Retina (tissue), 1 donor: ENCODE data around the gene MACROD2.

Experiments
- DNase-seq: peaks from one replicate; pipeline ENCODE4 v3.0.0-alpha.2; 2016

MACROD2 gene

GRCh38 chr20:14553774-14554534 lies 558.6 kb downstream of the MACROD2 start:
- no peak for DNase-seq

DNA sequence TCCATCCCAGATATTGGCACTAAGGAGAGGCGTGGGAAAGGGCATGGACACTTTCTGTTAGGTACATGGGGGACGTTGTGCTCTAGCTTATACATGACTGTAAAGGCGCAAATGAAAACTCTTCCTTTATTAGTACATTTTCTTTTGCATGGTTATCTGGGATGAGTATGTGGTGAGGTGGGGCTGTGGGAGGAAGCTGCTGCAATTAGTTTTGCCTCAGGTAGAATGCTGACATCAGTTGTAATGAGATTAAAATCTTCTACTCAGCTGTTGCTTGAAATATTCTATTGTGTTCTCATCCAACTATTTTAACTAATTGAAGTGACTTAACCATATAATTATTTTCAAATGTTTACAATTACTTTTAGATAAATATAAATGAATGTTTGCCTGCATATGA lies 560.4 kb downstream of the MACROD2 start:
- no peak for DNase-seq

DNA sequence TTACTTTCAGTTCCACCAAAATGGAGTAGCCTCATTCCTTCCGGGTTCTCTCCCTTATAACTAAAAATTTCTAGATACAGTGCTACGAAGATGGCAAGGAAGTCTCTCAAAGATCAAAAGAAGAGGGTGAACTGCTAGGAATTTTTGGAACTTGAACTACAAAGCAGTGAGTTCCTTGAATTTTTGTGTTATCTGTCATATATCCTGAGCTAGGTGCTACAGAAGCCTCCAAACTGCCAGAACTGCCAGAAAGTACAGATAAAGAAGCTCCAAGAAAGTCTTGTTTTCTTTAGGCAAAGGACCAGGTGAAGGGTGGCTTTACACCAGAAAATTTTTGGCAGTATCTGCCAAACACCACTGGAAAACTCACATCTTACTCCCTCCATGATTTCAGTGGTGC lies 560.9 kb downstream of the MACROD2 start:
- no peak for DNase-seq

DNA sequence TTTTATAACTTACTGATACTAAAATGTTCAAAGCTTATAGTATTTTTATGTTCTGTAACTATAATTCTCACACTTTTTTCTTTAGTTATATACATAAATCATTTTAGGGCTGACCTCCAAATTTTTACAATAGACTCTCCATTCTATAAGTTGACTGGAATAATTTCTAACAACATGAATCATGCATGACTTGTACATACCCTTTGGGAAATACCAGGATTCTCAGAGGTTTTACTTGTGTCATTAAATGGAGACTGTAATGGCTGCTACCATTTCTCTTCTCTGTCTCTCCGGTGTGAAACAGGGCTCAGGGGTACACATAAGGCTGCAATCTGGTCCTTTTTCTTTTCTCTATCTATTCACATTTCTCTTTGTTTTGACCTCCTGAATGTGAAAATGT lies 564.3 kb downstream of the MACROD2 start:
- DNase-seq: no peak

DNA sequence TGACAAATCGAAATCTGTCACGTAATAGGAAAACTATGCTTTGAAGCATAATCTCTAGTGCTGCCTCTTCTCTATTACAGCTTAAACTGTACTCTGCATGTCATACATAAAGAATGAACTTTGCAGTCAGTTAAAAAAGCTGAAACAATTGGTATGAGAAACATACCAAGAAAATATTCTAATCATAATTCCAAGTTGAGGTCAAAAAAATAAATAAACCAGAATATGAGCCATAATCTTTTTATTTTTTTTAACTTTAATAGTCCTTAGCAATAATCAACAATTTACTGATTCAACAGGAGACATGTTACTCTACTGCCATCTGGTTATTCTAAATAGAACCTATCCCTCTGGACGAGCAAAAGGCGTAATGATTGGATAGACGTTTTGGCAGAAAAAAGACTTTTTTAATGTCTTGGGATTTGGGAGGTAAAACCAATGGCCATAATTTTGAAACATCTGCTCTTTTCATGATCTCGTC lies 566.5 kb downstream of the MACROD2 start:
- no peak for DNase-seq

DNA sequence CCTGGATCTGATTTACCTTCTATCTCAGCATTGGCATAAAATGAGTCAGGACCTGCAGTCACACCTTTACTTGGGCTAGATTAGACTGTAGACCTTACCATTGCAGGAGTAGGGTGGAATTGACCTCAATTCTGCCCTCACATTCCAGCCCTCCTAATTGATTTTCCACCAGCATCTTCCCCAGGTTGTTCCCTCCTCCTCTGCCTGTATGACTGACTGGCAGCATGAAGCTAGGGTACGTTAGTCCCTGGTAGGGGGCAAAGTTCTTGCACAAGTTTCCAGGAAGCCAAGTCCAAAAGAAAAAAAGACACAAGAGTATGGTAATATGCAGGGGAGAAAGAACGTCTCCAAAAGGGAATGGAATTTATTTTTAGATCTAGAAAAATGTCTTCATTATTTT lies 567.7 kb downstream of the MACROD2 start:
- DNase-seq: no peak

DNA sequence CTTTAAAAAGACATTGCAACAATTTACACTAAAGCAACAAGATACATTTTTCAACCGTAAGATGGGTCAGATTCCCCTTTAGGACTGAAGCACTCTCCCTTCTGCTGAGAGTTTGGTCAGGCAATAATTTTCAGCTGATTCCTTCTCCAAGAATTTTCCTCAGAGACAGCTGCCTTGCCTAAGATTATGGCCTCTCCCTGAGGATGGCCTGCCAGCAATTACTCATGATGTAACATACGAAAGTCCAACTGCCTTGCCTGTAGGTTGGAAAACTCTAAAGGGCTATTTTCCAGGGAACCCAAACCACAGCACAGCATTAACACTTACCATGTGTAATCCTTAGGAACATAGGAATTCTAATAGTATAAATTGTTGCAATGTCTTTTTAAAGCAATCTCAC lies 571.2 kb downstream of the MACROD2 start:
- DNase-seq: no peak

- peak; percentile 58 for DNase-seq
Measured at GRCh38 chr20:14568225-14568624, 572.9 kb downstream of the MACROD2 start.

GRCh38 chr20:14568701-14569100 lies 573.4 kb downstream of the MACROD2 start:
- peak; percentile 59 for DNase-seq

GRCh38 chr20:14569641-14570040 lies 574.3 kb downstream of the MACROD2 start:
- DNase-seq: no peak

DNA sequence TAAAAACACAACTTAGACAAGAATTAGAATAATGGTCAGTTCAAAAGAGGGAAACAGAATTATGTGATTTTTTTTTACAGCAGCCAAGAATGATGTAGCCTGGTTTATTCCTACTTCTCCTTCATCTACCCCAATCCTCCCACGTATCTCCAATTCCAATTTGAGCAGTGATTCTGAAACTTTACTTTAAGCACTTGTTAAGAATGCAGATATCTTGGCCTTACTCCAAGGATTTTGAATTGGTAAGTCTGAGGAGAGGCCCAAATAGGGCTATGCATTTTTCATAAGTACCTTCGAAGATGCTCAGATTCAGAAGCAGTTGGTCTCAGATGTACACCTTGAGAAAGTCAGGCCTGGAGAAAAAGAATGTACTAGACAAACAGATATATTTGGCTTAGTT lies 575.5 kb downstream of the MACROD2 start:
- DNase-seq: no peak

GRCh38 chr20:14573676-14574075 lies 578.4 kb downstream of the MACROD2 start:
- no peak for DNase-seq

DNA sequence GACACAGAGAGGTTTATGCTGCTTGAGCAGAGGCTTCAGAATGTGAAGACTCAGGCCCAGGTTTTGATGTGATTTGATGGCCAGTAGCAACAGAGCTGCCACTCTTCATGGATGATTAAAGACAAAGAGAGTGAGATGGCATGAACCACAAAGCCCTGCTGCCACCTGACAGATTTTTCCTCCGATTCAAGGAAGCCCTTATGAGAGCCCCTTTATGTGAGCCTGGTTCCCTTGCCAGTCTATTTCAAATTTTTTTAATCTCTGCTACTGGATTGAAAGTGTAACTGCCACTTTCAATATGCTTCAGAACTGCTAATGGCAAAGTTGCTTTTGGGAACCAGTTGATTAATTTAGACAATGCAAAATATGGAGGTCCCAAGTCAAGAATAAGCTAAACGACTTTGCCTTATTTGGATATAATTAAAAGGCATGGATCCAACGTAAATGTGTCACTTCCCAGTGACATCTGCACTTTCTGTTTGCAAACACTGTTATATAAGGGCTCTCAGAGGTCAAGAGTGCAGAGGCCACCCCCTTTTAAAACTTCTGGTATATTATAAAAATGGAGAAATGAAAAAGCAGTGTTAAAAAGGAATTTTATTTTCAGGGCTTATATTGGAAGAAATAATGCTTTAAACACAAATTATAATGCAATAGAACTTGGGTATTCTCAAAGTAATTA lies 581.0 kb downstream of the MACROD2 start:
- DNase-seq: peak; percentile 72

GRCh38 chr20:14580418-14581074 lies 585.2 kb downstream of the MACROD2 start:
- DNase-seq: no peak

- no peak for DNase-seq
Measured at GRCh38 chr20:14581731-14582130, 586.4 kb downstream of the MACROD2 start.

DNA sequence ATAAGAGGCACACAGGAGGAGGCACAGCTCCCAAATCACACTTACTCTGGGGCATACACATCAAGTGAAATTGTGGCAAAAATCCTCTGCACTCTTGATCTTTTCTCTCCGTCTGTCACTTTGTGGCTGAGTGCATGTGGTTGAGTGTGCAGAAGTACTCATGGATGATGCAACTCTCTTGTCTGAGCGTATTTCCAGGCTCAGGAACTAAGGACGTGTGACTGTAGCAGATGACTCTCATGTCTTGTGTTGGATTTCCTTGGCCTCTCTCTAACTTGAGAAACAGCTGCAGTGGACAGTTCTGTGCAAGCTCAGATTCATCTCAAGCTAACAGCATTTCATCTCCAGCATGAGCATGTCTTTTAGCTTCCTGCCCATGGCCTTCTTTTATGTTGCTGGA lies 587.5 kb downstream of the MACROD2 start:
- DNase-seq: no peak

- no peak for DNase-seq
Measured at GRCh38 chr20:14583413-14583812, 588.1 kb downstream of the MACROD2 start.

DNA sequence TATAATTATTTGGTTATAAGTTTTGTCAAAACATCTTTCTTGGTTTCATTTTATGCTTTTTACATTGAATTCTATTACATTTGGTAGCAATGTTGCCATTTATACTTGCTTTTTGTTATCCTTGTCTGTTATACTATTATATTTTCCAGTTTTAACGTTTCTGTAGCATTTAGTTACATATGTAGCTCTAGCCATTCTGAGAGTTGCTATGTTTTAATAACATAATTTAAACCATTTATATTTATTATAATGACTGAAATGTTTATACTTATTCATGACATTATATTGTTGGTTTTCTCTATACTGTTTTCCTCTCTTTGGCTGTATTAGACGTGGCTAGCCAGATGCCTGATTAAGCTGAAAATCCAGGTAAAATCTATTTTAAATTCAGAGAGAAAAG lies 594.1 kb downstream of the MACROD2 start:
- DNase-seq: no peak

DNA sequence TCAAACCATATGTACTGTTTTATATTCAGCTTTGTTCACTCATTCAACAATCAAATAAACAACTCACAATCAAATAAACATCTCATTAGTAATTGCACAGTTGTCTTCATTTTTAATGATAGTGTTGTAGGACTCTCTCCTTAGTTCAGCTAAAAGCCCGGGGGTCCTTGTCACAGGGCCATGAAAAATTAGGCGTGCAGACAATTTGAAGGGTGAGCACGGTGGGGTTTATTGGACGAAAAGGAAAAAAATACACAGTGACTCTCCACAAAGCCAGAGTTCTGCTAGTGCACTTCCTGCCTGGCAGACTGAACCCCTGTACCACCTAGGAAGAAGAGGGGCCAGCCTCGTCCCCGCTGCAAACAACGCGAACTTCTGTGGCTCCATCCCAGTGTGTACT lies 599.7 kb downstream of the MACROD2 start:
- DNase-seq: no peak

GRCh38 chr20:14597206-14597715 lies 601.9 kb downstream of the MACROD2 start:
- DNase-seq: no peak

GRCh38 chr20:14599613-14600012 lies 604.3 kb downstream of the MACROD2 start:
- no peak for DNase-seq

DNA sequence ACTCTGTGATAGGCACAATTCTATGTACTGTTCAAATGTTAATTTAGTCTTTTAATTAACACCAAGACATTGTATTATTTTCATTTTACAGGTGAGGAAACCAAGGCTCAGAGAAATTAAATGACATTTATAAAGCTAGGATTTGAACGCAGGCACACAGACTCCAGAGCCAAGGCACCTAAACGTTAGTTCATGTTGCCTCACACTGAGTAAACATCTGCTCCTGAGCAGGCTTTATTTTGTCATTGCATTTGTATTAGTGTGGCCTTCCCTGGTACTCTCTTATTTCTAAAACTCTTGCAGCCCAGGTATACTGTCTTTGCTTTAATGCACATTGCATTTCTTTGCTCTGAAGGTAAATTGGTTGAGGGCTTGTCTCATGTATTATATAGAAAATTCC lies 605.2 kb downstream of the MACROD2 start:
- no peak for DNase-seq

DNA sequence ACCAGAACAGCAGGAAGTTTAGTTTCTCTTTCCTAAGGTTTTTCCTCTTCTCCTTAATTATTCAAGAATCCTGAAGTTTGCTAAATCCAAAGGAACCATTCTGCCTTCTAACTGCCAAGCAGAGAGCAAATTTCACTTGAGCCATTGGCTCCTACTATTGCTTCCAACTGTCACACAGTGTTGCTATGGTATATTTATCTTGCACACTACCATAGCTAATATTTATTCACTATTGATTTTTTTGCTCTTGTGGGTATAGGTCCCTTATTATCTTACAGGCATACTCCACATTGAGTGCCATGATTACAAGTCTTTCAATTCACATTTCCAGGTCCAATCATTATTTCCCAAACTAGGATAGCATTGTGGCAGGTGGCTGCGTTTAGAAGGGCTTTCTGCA lies 608.8 kb downstream of the MACROD2 start:
- DNase-seq: no peak
